HL-60/S4 treated with phorbol 12-myristate 13-acetate at 8.2 ng/mL for 4 days and 3 days (cell line): ENCODE results near the gene KIAA1671.
"Not testable (repeated sequence)": the region's sequence is repeated elsewhere in the genome, so short reads cannot be mapped to it uniquely, and the experiment has no call there.

ENCODE experiments used
- in situ Hi-C: fragments of 300-500 bp; cut with MboI; formaldehyde crosslinking; loops from 2 replicates; pipeline ENCODE4 v1.15.0; 2022; ENCODE audit warnings: low sequenced_read_pairs

KIAA1671 gene

DNA sequence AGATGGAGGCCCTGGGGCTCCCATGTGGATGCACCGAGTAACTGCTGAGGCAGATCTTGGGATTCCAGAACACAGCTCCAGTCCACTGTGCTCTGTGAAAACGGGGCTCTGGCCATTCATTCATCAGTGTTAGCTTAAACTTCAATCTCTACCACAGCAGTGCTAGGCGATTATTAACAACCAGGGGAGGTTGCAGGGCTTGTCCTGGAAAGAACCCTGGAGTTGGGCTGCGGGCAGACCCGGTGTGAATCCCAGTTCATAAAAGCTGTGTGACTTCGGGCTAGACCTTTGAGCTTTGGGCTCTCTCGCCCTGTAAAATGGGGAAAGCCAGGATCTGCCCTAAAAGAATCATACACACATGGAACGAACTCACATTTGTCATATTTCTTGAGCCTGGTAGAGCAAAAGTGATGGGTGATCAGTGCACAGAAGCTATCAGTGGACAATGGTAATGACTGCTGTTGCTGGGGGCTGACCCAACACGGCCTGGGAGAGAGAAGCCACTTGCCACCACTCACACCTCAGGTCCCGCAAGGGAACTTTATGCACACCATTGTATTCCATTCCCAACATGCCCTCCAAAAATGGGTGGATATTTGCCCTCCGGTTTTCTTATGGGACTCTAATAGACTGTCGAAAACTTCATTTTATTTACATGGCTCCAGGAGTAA lies 231.6 kb downstream of the KIAA1671 start:
- in situ Hi-C loops, result no loop called here

DNA sequence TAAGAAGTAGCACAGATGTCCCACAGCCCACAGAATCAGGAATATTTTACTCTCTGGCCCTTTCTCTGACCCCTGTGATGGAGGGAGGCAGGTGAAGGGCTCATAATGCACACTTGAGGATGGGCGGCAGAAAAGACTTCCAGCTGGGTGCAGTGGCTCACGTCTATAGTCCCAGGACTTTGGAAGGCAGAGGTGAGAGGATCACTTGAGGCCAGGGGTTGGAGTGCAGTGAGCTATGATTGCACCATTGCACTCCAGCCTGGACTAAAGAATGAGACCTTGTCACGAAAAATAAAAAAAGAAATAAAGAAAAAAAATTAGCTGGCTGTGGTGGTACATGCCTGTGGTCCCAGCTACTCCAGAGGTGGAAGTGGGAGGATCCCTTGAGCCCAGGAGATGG lies 233.6 kb downstream of the KIAA1671 start:
- in situ Hi-C loops, result no loop called here

DNA sequence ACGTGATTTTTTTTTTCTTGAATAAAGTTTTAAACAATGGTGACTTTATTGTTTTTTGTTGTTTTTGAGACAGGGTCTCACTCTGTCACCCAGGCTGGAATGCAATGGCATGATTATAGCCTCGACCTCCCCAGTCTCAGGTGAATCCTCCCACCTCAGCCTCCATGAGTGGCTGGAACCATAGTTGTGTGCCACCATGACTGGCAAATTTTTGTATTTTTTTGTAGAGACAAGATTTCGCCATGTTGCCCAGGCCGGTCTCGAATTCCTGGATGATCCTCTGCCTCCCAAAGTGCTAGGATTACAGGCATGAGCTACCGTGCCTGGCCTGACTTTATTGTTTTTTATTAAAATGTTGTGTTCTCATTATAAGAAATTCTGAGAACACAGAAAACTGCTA lies 235.0 kb downstream of the KIAA1671 start:
- in situ Hi-C loops, result no loop called here

DNA sequence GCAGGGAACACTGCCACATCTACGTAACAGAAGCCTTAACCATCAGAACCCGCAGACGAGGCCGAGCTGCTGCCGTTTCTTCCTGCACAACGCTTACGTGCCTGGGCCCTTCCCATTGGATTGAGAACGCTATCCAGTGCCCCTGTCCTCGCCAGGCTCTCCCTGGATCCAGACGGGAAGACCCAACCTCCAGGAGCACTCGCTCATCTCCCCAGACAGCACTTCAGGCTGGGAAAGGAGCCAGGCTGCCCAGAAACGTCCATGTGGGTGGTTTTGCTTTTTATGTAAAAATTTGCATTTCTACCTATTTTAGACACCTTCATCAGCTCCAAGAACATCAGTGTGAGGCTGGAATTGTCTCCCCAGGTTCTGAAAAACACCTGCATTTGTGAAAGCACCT lies 239.9 kb downstream of the KIAA1671 start:
- in situ Hi-C loops, result no loop called here

DNA sequence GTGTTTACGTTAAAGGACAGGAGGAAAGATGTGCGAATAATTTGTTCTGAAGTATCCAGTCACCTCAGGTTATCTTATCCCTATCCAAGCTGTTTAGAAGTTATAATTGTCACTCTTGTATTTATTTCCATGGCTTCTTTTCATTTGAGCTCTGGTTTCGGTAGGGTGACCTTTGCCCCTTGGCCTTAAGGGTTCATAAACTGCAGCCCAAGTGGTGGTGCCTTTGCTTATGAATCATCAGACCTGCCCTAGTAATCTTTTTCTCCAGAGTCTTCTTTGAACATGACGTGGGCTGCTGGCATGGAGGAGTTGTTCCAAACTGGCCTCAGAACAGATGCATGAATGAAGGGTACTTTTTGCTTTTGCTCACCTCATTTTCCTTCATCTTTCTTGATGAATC lies 240.6 kb downstream of the KIAA1671 start:
- in situ Hi-C loops, result no loop called here

DNA sequence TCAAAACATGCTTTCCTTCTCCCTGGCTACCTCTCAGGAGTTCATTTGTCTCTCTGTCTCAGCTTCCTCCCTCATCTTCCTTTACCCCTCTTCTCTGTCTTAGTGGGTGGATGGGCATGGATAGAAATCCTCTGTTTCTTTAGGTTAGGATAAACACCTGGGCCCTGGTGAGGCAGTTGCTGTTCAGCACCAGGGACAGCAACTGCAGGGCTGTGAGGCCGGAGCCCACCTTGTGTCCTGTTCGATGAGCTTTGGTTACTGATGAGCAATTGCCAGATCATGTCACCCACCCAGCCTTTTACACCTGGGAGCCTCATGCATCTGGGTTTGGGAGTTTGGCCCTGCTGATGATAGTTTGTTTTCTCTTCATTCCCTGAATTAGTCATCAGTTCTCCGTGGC lies 241.0 kb downstream of the KIAA1671 start:
- in situ Hi-C loops, result no loop called here

DNA sequence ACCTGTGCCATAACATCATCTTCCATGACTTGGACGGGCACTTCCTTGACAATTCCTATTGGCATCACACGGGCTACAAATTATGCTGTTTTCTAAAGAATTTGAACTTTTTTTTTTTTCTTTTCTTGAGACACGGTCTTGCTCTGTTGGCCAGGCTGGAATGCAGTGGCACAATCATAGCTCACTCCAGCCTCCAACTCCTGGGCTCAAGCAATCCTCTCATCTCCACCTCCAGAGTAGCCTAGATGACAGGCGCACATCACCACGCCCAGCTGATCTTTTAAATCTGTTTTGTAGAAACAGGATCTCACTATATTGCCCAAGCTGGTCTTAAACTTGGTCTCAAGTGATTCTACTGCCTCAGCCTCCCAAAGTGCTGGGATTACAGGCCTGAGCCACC lies 243.8 kb downstream of the KIAA1671 start:
- in situ Hi-C loops, result no loop called here

DNA sequence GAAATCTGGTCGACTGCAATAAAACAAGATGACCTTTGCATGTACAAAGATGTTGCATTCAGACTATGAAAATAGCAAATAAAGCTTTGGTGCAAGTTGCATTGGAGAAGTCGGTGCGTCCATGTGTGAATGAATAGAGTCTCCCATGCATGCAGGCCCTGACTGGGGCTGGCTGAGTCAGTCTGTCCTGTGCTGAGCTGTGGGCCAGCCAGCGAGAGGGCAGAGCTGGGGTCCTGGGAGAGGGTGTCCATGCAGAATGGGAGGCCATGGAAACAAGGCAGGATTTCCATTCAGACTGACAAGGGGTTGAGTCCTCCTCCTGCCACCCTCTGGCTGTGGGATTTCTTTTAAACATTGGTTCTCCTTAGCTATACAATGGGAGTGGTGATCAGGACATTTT lies 244.8 kb downstream of the KIAA1671 start:
- in situ Hi-C loops, result no loop called here

DNA sequence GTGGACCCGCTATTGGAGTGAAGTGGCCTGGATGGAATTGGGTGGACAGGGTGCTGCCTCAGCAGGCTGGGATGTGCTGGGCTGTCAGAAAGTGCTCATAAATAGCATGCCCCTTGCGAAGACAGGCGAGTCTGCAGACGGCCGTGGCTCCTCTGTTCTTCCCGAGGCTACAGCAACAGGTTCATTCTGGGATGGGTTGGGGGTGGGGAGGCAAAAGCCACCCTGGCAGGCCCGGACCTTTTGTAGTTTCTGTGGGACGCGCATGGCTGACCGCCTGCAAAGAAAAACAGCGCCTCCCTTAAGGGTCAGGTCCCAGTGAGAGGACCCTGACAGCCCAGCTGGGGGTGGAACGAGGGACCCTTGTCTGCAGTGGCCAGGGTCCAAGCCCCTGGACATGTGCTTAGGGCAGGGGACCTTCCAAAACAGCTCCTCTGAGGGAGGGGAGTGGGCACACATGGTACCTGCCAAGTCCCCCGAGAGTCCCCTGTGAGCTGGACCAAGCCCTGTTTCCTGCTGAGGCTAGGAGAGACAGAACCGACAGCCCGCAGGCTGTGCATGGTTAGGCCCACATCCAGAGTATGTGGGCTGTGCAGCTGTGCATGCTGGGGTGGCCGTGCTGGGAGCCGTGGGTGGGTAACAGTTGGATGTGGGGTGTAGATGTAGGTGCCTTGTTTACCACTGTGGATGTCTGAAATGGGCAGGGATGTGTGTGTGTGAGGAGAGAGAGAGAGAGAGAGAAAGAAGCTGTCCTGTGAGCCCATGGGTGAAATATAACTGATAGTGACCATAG lies 247.4 kb downstream of the KIAA1671 start, which contains the start of gene CRYBB3:
CRYBB3 (plus strand) TSS at position 128 of the 790 bp plus-strand sequence. CDS start 1,539 bp downstream, outside the sequence.
- in situ Hi-C loops, result no loop called here

DNA sequence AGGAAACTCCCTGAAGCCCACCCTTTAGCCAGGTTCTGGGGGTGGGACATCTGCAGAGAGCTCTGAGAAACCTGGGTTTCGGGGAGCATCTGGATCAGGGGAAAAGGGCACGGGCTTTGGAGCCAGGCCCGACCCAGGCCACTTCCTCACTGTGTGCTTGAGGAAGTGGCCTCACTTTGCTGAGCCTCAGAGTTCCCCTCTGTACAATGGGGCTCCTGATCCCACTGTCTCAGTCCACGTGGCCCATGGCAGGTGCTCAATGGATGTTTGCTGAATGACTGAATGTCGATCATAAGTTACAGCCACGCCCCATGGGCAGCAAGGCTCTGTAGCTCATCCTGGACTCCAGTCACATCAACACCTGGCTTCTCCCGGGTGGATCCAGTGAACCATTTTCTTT lies 248.5 kb downstream of the KIAA1671 start:
- in situ Hi-C loops, result no loop called here

DNA sequence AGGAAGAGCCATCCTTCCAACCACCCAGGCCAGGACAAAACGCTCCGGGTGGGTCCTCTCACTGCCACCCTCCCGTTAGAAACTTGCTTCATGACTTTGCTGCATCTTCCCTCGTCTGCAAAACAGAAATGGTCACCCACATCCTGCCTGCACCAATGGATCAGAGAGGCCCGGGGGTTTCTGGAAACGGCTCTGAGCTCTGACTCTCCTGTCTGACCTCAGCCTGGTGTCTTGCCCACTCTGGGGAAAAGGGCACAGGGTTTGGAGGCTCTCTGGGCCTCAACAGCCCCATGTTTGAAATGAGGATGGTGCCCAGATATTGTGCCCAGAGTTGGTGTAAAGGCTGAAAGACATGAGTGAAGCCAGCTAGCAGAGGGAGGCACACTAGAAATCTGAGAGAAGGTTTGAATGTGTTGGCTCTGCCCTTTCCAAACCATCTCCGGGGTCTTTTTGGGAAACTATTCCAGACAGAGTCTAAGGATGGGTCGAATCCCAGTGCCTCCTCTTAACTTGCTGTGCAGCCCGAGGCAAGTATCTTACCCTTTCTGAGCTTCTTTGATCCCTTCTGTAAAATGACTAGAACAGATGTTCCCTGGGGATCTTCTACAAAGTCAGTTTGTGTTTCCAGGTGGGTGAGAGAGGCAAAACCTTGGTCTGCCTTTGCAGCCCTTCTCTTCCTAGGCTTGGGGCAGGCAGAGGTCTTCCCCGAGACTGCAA lies 249.2 kb downstream of the KIAA1671 start:
- in situ Hi-C loops, result no loop called here

DNA sequence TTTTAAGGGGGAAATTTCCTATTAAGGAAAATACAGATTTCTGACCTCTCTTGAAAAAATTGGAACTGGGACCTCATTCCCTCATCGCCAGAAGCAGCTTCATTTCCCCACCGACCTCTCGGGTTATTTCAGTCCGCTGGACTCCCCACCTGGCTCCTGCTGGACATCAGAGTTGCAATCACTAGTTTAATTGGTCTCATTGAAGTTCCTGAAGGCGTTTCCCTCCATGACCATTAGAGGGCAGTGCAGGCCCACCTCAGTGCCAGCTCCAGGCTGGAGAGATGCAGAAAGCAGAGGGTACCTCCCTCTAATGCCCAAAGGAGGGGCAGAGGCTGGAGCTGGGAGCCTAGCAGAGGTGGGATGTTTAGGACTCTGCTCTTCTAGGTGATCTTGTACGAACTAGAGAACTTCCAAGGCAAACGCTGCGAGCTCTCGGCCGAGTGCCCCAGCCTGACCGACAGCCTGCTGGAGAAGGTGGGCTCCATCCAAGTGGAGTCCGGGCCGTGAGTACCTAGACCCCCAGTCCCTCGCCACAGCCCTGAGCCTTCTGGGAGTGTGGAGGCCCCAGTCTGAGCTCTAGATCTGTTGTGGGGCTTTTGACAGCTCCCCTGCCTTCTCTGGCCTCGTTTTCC lies 249.9 kb downstream of the KIAA1671 start:
- in situ Hi-C loops, result no loop called here

DNA sequence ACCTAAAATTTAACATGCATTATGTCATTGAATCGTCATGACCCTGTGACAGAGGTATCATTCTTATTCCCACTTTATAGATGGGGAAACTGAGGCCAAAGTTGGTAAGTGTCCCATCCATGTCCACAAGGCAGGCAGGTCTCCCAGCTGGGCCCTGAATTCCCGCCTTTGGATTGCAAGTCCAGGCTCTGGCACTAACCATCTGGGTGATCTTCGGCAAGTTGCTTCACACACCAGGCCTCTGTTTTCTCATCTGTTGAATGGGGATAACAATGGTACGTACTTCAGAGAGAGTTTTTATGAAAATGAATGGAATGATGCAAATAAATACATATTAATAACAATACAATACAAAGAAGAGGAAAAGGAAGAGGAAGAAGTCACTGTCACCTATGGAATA lies 250.6 kb downstream of the KIAA1671 start:
- in situ Hi-C loops, result no loop called here

DNA sequence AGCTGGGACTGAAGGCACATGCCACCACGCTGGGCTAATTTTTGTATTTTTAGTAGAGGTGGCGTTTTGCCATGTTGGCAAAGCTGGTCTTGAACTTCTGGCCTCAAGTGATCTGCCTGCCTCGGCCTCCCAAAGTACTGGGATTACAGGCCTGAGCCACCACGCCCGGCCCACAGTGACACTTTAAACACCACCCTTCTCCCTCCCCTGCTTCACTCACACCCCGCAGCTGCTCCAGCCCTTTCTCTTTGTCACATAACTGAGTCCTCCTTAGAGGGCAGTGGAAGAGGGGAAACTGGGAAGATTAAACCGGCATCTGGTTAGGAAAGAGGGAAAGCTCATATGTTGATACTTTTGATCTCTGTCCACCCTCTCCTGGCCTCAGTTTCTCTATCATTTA lies 252.0 kb downstream of the KIAA1671 start:
- in situ Hi-C loops, result not testable (repeated sequence)

DNA sequence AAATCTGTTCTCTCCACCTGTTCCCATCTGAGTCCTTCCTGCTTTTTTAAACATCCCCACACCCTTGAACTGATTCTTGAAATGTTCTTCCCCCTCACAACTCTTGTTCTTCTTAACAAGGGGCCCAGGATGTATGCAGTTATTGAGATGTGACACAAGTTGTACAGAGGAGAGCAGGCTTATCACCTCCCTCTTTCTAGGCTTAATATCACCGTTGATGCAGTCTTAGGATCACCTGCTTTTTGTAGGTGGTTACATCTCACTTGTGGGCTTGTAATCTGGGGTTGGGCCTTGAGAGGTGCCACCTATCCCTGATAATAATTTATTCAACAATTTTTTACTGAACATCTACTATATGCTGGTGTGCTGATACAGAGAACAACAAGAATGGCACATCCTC lies 253.3 kb downstream of the KIAA1671 start:
- in situ Hi-C loops, result no loop called here

DNA sequence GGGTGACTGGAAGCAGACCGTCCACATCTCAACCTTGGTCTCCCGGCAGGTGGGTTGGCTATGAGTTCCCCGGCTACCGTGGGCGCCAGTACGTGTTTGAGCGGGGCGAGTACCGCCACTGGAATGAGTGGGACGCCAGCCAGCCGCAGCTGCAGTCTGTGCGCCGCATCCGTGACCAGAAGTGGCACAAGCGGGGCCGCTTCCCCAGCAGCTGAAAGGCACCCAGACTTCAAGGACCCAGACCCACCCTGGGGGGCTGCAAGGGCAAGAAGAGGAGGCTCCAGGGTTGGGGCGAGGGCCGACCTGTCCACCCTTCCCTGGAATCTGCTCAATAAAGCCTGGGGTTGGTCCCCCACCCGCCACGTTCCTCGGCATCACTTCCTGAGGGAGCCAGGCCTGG lies 254.5 kb downstream of the KIAA1671 start:
- in situ Hi-C loops, result no loop called here

DNA sequence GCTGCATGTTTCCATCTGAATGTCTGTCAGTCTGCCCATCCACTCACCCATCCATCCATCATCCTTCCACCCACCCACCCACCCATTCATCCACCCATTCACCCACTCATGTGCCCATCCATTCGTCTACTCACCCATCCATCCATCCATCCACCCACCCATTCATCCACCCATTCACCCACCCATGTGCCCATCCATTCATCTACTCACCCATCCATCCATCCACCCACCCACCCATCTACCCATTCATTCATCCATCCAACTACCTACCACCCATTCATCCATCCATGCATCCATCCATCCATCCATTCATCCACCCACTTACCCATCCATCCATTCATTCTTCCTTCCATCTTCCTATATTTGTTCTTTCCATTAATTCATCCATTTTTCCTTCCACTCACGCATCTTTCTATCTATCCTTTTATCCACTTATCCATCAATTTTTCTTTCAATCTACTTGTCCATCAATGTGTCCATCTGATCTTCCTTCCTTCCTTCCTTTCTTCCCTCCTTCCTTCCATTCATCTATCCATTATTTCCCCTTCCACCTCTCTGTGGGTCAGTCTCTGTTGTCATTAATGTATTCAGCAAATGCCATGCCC lies 255.1 kb downstream of the KIAA1671 start:
- in situ Hi-C loops, result no loop called here

DNA sequence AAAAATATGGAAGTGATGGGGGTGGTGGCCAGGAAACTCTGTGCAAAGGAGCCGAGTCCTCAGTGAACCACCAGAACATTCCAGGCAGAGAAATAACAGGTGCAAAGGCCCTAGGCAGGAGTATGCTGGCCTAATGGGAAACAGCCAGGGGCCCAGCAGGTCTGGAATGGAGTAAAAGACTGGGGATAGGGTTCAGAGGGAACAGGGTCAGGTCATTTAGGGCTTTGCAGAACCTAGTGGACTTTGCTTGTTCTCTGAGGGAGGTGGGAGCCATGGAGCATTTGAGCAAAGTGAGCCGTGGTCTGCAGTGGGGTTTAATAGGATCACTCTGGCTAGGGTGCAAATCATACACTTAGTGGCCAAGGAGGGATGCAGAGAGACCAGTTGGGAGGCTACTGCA lies 255.8 kb downstream of the KIAA1671 start:
- in situ Hi-C loops, result no loop called here

DNA sequence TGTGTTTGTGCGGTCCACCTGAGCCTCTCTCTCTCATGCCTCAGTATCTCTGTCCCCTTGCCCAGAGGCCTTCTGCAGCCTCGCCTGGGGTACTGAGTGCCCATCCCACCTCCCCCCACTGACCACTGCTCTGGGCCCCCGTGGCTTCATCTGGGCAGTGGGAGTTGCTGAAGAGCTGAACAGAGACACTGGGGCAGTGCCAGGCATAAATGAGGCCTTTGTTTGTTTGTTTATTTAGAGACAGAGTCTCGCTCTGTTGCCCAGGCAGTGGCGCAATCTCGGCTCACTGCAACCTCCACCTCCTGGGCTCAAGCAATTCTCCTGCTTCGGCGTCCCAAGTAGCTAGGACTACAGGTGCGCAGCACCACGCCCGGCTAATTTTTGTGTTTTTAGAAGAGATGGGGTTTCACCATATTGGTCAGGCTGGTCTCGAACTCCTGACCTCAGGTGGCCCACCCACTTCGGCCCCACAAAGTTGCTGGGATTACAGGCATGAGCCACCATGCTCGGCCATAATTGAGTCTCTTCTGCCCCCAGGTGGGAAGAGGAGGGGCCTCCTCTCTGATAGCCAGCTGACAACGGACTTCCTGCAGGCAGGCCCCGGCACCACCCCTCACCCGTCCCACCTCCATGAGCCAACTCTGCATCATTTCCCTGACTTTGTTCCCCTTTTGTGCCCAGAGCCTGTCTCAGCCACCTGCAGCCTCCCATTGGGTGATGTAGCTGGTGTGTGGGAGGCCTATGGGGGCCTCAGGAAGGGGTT lies 256.4 kb downstream of the KIAA1671 start:
- in situ Hi-C loops, result no loop called here

DNA sequence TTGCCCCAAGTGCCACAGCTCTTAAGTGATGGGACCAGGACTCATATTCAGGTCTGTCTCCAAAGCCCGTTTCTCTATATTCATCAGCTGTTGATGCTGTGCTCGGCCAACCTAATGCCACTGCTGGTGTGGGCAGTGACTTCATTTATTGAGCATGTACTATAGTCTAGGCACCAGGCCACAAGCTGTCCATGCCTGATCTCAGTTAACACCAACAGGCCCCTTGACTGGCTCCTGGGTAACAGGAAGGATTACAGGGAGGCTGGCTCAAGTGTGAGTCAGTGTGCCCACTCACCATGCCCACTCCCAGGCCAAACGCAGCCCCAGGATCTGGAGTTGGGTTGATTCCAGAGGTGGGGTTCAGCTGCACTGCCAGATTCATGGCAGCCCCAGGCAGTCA lies 258.3 kb downstream of the KIAA1671 start:
- in situ Hi-C loops, result no loop called here
